ENCODE data around the gene ABI1.
"Not testable (repeated sequence)": the region's sequence is repeated elsewhere in the genome, so short reads cannot be mapped to it uniquely, and the experiment has no call there.

The ABI1 gene

GRCh38 chr10:26798298-26798697 is 62.5 kb downstream of the ABI1 start:
- H3K4me3 ChIP-seq, result no peak overlapping the region
- no peak for DNase-seq (ENCODE audit: low spot score)
- no peak for TF ChIP-seq CTCF (IDR thresholded peaks at IDR 0.05)
- no peak overlapping the region for H3K27ac ChIP-seq

GRCh38 chr10:26797340-26797739 is 63.4 kb downstream of the ABI1 start:
- TF ChIP-seq CTCF (IDR thresholded peaks at IDR 0.05), result no peak
- DNase-seq (ENCODE audit: low spot score), result no peak
- Histone ChIP-seq H3K27ac (no peak overlapping the region), H3K4me3 (no peak overlapping the region)

GRCh38 chr10:26792758-26793495 is 67.8 kb downstream of the ABI1 start:
- DNase-seq (ENCODE audit: low spot score), result no peak
- TF ChIP-seq CTCF (IDR thresholded peaks at IDR 0.05), result no peak
- Histone ChIP-seq H3K4me3 (no peak overlapping the region), H3K27ac (no peak overlapping the region)

GRCh38 chr10:26790221-26790995 is 70.3 kb downstream of the ABI1 start:
- no peak overlapping the region for H3K27ac ChIP-seq
- TF ChIP-seq CTCF (IDR thresholded peaks at IDR 0.05), result no peak
- no peak for DNase-seq (ENCODE audit: low spot score)

GRCh38 chr10:26789779-26790178 is 71.0 kb downstream of the ABI1 start:
- not testable (repeated sequence) for H3K27ac ChIP-seq; H3K4me3 ChIP-seq; DNase-seq (ENCODE audit: low spot score)

More at GRCh38 chr10:26790221-26790995, 70.3 kb downstream of the ABI1 start:
- no peak overlapping the region for H3K4me3 ChIP-seq

- H3K4me3 ChIP-seq, result no peak overlapping the region
- H3K27ac ChIP-seq, result no peak overlapping the region
- no peak for DNase-seq (ENCODE audit: low spot score)
- TF ChIP-seq CTCF (IDR thresholded peaks at IDR 0.05), result no peak
These were observed 73.4 kb downstream of the ABI1 start for GRCh38 chr10:26787362-26787761.

GRCh38 chr10:26781797-26782196 is 79.0 kb downstream of the ABI1 start:
- H3K27ac ChIP-seq, result peak overlapping the region in 1 of 2 donors; percentile 2
- TF ChIP-seq CTCF (IDR thresholded peaks at IDR 0.05), result no peak
- DNase-seq (ENCODE audit: low spot score), result no peak

More at GRCh38 chr10:26781797-26782196, 79.0 kb downstream of the ABI1 start:
- no peak overlapping the region for H3K4me3 ChIP-seq
